Activated T-cell treated with anti-CD3 and anti-CD28 coated beads for 1 hour (primary cell): ENCODE data around the gene CFHR5.
"Not testable (repeated sequence)": the region's sequence is repeated elsewhere in the genome, so short reads cannot be mapped to it uniquely, and the experiment has no call there.

Experiments
- DNase-seq: peaks from one replicate; pipeline ENCODE4 v3.0.0-alpha.2; 2020; ENCODE audit warnings: low read depth

CFHR5 gene

DNA sequence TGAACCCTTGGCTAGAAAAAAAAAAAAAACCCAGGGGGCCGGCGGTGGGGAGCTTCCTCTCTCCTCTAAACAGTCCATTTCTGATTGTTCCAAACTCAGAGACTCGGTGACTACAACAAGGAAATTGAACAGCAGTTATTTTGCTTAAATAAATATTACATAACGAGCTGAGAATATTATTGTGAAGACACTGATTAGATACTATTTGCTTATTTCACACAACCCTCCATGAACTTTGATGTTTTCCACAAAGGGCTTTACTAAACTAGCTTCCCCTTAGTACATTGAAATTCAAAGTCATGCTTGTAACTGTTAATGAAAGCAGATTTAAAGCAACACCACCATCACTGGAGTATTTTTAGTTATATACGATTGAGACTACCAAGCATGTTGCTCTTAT, at the start of gene CFHR5:
TSS of gene CFHR5 (plus strand) at position 279 of the 400 bp plus-strand sequence. CDS start at position 388, 109 bp downstream.
- no peak for DNase-seq

DNA sequence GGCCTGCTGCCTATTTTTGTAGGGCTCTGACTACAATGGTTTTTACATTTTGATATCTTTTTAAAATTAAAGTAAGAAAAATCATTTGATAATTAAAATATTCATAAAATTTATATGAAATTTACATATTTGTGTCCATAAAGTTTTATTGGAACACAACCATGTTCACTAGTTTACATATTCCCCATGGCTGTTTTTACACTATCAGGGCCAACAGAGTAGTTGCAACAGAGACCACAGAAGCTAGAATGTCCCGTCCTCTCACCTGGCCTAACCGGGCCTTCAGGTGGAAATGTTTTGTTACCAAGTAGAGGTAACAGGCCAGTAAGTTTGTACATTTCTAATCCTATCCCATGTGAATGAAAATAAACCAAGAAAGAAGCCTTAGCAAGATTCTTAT, 44.5 kb upstream of the CFHR5 start:
- DNase-seq, result not testable (repeated sequence)

DNA sequence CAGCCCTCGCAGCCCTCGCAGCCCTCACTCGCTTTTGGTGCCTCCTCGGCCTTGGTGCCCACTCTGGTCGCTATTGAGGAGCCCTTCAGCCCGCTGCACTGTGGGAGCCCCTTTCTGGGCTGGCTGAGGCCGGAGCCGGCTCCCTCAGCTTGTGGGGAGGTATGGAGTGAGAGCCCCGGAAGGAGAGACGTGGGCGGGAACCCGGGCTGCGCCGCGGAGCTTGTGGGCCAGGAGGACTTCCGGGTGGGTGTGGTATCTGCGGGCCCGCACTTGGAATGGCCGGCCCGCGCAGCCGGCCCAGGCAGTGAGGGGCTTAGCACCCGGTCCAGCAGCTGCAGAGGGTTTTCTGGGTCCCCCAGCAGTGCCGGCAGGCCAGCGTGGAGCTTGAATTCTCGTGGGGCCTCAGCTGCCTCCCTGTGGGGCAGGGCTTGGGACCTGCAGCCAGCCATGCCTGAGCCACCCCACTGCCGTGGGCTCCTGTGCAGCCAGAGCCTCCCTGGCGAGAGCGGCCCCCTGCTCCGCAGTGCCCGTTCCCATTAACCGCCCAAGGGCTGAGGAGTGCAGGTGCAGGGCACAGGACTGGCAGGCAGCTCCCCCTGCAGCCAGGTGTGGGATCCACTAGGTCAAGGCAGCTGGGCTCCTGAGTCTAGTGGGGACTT, 43.7 kb upstream of the CFHR5 start:
- DNase-seq, result no peak

DNA sequence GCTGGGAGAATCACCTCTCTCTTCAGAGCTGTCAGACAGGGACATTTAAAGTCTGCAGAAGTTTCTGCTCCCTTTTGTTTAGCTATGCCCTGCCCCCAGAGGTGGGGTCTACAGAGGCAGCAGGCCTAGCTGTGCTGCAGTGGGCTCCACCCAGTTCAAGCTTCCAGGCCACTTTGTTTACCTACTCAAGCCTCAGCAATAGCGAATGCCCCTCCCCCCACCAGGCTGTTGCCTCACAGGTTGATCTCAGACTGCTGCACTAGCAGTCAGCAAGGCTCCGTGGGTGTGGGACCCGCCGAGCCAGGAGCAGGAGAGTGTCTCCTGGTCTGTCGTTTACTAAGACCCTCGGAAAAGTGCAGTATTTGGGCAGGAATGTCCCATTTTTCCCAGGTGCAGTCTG, 35.9 kb upstream of the CFHR5 start:
- DNase-seq, result not testable (repeated sequence)

DNA sequence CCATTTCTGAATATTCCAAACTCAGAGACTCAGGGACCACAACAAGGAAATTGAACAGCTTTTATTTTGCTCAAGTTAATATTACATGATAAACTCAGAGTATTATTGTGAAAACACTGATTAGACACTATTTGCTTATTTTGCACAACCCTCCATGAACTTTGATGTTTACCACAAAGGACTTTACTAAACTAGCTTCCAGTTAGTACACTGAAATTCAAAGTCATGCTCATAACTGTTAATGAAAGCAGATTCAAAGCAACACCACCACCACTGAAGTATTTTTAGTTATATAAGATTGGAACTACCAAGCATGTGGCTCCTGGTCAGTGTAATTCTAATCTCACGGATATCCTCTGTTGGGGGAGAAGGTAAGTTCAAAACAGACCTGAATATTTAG, 33.8 kb upstream of the CFHR5 start, which contains the start of gene CFHR2:
TSS of gene CFHR2 (plus strand) at position 171 of the 400 bp plus-strand sequence. CDS start at position 314, 143 bp downstream.
- DNase-seq, result not testable (repeated sequence)

DNA sequence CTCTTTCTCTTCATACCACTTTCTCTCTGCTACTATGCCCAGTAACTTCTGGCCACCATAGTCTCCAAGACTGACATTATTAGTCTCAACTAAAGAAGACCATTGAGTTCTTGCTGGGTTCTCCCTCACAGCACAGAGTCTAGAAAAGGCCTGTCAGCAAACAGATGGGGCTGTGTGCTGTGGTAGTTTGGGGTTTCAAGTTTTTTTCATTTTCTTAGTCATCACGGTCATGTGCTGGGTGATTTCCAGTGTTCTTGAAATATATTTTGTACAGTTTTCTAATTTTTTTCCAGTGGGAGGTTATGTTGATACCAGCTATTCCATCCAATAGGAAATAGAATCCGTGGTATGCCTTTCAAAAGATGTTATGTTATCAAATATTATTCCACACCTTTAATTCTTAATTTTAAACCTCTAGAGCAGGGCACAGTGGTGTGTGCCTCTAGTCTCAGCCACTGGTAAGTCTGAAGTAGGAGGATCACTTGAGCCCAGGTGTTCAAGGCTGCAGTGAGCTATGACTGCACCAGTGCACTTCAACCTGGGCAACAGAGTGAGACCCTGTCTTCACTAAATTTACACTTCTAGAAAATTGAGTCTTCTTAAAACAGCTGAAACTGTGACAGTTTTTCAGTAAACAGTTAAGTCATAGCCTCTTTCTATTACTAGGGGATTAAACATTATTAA, 25.5 kb upstream of the CFHR5 start:
- DNase-seq, result no peak

DNA sequence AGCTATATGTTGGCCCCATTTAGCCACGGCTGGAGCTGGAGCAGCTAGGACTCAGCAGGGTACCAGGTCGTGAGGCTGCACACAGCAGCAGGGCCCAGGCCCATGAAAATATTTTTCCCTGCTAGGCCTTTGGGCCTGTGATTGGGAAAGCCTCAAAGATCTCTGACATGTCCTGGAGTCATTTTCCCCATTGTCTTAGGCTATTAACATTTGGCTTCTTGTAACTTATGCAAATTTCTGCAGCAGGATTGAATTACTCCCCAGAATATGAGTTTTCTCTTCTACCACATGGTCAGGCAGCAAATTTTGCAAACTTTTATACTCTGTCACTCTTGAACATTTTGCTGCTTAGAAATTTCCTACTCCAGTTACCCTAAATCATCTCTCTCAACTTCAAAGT, 22.6 kb upstream of the CFHR5 start:
- DNase-seq, result no peak

DNA sequence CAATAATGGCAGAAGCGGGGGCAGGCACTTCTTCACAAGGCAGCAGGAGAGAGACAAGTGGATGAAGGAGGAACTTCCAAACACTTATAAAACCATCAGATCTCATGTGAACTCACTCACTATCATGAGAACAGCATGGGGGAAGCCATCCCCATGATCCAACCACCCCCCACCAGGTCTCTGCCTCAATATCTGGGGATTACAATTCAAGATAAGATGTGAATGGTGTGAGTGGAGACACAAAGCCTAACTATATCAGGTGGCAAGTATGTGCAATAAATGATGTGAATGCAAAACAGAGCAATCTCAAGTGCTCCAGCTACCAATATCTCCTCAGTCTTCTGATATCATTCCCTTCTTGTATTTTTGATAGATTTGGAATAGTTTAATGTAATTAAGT, 21.4 kb upstream of the CFHR5 start:
- no peak for DNase-seq

DNA sequence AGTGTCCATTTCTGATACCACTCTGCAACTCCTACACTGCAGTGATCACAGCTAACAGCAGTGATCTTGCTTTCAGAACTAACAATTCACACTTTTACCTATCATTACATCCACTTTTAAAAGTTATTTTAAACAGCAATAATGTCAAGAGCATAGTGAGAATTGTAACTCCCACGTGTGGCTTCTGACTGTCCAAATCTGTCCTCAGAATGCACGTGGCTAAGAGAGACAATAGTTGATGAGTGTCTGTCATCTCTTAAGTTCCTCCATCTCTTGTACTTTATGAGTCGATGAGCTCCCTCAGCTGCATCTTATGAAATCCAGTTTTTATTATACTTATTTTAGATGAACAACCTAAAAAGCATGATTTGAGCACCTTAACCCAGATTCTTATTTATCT, 16.5 kb upstream of the CFHR5 start:
- no peak for DNase-seq

DNA sequence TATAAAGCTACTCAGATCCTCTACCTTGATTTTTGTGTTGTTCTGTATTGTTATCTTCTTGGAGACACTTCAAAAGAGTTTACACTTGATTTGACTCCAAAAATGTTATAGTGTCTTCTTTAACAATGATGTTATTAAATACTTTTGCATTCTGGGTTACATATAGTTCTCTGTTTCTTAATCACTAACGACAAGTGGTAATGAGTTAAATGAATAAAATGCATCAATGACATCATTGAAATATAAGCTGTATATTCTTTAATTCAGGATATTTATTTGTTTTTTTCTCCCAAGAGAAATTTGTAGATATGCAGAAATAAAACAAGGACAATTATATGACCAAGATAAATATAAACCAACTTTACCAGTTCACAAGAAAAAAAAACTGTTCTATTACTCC, 7.2 kb upstream of the CFHR5 start:
- DNase-seq, result no peak

DNA sequence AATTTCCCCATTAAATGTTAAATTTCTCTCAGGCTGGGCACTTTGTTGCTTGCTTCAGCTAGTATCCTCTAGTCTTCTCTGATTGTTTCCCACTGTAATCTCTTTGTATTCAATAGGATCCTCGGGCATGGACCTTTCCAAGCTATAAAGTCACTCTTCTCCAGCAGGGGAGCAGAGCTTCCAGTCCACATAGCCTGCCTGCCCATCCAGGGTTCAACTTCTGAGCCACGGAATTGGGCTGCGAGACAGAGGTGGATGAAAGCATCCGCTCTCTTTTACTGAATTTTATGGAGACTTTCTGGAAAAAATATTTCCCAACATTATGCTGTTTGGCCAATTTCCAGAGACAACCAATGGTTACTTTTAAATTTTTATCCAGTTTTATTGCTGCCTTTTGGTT, 1.1 kb upstream of the CFHR5 start:
- DNase-seq, result no peak

DNA sequence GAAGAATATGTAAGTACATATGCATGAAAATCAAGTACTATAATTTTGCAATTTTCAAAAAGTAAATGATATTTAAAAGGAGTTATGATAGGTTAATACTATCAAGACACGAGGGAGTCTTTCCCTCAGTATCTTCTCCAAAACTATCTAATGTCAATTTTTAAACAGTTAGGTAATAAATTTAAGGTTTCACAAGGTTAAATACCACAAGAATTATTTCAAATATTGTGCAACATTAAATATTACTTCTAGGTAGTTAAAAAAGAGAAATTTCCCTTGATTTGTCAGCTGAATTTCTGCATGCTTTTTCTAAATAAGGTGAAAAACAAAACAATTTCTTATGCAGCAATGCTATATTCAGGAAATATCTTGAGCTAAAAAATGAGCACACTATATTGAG, 3.5 kb downstream of the CFHR5 start:
- DNase-seq, result no peak

DNA sequence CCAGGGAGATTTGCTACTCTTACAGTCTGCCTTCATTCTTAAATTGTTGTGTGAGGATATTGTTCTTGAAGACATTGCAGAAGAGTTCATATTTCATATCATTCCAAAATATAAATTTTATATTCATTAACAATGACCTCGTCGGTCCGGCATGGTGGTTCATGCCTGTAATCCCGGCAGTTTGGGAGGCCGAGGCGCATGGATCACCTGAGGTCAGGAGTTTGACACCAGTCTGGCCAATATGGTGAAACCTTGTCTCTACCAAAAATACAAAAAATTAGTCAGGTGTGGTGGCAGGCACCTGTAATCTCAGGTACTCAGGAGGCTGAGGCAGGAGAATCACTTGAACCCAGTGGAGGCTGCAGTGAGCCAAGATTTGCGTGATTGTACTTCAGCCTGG, 4.9 kb downstream of the CFHR5 start:
- not testable (repeated sequence) for DNase-seq

DNA sequence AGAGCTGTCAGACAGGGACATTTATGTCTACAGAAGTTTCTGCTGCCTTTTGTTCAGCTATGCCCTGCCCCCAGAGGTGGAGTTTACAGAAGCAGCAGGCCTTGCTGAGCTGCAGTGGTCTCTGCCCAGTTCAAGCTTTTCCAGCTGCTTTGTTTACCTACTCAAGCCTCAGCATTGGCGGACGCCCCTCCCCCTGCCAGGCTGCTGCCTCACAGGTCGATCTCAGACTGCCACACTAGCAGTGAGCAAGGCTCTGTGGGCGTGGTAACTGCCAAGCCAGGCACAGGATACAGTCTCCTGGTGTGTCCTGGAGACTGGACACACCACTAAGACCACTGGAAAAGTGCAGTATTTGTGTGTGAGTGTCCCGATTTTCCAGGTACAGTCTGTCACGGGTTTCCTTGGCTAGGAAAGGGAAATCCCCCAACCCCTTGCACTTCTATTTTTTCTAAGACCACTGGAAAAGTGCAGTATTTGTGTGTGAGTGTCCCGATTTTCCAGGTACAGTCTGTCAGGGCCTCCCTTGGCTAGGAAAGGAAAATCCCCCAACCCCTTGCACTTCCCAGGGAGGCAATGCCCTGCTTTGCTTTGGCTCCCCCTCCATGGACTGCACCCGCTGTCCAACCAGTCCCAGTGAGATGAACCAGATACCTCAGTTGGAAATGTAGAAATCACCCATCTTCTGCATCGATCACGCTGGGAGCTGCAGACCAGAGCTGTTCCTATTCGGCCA, 14.7 kb downstream of the CFHR5 start:
- DNase-seq, result not testable (repeated sequence)

DNA sequence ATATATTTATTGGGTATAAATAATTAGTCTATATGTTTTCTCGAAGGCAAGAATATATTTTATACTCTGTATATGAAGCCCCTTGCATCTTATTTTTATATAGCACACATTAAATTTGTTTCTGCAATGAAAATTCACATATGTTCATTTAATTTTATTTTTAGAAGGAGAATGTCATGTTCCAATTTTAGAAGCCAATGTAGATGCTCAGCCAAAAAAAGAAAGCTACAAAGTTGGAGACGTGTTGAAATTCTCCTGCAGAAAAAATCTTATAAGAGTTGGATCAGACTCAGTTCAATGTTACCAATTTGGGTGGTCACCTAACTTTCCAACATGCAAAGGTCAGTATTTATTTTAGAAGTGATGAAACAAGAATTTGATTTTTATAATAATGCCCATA, 16.6 kb downstream of the CFHR5 start:
- DNase-seq, result no peak

DNA sequence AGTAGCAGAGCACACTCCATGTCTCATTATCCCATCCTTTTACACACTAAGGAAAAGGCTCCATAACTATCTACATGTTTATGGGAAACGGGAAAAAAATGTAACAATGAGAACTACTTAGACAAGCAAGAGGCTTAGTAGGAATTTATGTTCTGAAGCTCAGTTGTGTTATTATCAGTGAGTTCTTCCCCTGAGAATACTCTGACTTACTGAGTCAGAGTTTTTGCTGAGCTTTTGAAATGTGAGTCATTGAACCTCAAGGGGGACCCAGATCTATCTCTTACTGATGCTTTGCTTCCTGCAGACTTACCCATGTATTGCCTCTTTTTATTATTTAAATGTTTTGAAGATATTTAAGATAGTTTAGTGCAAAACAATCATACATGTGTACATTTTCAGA, 20.1 kb downstream of the CFHR5 start:
- DNase-seq, result no peak

DNA sequence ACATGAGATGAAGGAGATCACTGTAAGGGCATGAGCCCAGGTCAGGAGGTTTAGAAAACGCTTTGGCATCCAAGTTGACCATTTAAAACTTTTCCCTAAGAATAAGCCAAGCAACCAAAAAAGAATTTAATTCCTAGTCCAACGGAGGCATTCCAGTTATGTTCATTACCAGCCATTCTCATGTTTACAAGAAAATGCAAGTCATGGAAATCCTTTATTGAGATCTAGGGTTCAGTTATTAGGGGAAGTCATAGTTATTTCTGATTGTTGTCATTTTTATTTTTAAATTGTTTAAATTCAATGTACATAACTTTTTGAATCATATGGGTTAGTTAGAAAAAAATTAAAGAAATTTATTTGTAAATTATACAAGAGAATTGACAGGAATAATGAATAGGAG, 24.5 kb downstream of the CFHR5 start:
- no peak for DNase-seq

DNA sequence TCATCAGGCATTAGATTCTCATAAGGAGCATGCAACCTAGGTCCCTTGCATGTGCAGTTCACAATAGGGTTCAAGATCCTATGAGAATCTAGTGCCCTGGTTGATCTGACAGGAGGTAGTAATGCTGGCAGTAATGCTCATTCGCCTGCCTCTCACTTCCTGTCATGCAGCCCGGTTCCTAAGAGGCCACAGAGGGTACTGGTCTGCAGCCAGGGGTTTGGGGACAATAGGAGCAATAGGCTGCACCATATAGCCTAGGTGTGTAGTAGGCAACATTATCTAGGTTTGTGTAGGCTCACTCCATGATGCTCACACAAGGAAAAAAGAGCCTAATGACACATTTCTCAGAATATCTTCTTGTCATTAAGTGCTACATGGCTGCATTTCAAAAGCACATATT, 25.8 kb downstream of the CFHR5 start:
- DNase-seq, result no peak

DNA sequence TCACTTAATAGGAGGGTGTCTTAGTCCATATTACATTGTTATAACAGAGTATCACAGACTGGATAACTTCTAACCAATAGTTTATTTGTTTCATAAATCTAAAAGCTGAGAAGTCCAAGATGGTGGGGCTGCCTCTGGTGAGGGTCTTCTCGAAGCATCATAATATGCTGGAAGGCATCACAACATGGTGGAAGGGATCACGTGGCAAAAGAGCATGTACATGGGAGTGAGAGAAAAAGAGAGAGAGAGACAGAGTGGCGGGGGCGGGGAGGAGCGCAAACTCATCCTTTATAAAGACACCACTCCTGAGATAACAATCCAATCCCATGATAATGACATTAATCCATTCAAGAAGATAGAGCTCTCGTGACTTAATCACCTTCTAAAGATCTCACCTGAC, 31.5 kb downstream of the CFHR5 start:
- no peak for DNase-seq

DNA sequence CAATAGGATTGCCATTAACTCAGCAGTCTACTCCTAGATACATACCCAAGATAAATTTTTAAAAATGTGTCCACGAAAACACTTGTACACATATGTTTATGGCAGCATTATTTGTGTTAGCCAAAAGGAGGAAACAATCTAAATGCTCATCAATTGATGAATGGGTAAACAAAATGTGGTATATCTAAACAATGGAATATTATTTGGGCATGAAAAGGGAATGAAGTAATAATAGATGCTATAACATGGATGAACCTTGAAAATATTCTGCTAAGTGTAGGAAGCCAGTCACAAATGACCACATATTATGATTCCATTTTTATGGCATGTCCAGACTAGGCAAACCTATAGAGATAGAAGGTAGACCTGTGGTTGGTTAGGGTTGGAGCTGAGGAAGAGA, 34.3 kb downstream of the CFHR5 start:
- DNase-seq, result no peak

DNA sequence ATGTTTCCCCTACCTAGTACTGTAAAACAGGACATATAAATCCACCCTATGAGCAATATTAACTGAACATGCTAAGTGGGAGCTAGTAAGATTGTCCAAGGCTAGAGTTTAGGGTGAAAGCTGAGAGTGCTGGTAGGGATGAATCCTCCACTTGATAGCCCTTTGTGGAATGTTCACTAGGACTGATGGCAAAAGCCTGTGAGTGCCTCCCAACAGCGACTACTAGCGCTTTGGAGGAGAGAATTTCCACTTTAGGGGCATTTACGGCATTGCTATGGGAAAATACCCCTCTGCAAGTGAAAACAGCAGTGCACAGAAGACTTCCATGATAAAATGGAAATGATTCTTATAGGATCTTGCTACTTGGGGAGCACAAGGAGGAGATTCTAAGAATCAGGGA, 35.9 kb downstream of the CFHR5 start:
- DNase-seq, result no peak

DNA sequence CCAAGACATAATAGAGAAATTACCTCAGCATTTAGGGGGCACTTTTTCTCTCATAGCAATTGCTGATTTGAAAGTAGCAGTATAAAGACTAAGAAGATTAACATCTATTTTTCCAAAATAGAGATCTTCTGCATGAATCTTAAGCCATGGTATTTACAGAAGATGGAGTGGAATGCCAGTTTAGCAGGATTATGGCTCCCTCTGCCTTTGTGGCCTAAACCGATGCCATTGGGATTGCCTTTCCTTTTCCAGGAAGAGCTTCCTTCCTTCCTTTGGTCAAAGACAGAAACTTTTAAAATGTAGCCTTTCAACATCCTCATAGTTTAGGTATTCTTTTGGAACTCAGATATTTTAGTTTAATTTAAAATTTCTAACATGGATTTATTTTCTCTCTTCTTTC, 39.4 kb downstream of the CFHR5 start:
- DNase-seq, result no peak

DNA sequence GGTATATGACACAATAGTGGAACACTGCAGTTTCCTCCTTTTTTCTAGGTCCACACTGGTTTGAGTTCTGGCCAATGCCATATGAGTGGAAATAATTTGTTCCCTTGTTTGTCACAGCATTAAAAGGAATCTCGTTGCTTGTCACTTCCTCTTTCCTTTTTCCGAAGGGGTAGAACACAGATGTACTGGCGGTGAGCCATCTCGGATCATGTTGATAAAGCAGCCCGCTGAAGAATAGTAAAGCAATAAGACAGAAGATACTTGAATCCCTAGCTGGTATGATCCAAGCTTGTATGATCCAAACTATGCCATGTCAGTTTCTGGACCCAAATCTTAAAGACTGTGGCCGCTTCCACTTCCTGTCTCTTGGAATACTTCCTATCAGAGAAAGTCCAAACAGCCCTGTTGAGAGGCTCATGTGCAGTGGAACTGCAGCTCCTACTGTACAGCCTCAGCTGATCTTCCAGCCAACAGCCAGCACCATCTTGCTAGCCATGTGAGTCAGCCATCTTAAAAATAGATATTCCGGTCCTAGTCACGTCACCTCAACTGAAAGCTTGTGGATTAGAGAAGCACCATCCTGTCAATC, 40.3 kb downstream of the CFHR5 start:
- no peak for DNase-seq
